Stimulated activated CD4-positive, alpha-beta T cell treated with anti-CD3 and anti-CD28 coated beads, TNF-alpha, amount 100 ng/mL, for 1 hour (primary cell): ENCODE data around the gene CDKL5.

Experiments used
- DNase-seq, 3 donors: peaks; one replicate each; pipeline ENCODE4 v3.0.0-alpha.2; 2020; ENCODE audit warnings: low read depth in 3 of 3, low spot score in 1 of 3

Gene CDKL5

DNA sequence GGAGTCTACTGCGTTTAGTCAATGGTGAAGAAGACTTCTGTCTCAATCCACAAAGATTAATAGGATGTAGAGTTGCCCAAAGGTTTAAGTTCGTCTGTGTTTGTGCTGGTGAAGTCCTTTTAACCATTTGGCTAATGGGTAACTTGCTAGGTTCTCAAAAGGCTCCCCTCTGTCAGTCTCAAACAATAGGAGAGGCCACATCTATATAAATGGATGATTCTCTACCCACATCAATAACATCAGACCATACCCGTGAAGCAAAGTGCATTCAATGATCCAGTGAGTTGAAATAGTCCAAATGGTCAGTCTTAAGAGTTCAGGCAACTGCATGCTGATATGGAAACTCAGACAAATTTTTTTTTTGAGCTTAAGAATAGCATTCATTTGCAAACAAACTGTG lies 218.4 kb downstream of the CDKL5 start:
- no peak for DNase-seq

DNA sequence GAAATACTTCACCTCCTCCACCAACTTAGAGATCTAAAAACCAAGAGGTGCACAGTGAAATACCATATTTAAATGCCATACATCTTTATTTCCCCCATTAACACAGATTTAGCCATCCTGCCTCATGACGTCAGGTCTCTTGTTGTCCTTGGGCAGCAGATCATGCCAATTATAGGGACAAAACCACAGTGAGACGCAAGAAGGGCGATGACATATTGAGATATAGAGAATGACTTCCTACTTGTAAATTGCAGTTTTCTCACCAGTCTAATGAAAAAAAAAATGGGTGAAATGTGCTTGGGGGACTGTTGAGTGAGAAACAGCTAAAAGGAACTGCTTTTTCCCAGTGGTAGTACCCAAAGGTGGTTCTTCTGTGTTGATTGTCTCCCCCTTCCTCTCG lies 222.2 kb downstream of the CDKL5 start:
- DNase-seq: no peak

DNA sequence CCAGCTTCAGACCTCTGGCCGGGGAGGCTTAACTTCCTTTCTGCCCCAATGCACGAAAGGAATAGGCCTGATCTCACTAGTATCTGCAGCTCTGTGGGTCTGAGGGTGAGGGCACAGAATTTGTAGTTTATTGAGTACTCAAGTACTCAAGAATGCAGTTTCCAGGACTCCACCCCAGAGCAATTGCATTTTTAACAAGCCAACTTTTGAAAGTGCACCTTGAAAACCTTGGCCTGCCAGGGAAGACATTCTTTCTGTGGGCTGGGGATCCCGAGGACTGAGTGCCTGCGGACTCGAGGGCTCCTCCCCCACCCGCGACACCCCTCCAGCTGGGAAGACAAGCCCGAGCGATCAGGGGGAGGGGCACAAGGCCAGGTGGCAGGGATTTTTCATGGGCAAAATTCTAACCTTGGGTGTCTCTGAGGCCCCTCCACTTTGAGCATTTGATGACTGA lies 224.1 kb downstream of the CDKL5 start:
- no peak for DNase-seq

DNA sequence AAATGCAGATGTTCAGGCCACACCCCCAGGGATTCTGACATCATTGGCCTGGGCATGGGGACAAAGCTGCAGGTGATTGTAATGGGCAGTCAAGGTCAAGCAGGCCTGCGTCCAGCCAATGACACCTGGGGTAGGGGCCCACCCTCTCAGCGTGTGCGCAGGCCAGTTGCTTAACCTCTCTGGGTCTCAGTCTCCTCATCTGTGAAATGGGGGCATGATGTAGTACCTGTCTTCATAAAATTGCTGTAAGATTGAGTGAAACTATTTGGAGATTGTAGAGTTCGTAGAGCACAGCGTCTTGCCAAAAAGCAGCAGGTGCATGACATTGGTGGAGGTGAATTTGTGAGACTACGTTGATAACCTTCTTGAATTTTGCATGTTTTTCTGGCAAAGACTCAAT lies 225.3 kb downstream of the CDKL5 start:
- no peak for DNase-seq

DNA sequence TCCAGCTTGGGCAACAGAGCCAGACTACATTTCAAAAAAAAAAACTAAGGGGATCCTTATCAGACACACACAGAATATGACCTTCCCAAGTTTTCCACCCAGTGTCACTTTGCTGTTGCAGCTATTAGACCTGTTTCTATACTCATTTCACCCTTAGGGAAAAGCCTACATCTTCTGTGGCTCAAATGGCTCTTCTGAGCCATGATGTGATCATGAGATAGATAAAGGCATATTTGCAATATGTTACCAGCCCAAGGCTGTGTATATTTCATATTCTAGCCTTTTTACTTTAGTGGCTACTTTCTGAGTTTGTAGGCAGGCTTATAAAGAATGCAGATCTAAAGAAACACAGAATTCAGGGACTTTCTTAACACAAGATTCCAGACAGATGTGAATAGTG lies 227.2 kb downstream of the CDKL5 start:
- DNase-seq: no peak

DNA sequence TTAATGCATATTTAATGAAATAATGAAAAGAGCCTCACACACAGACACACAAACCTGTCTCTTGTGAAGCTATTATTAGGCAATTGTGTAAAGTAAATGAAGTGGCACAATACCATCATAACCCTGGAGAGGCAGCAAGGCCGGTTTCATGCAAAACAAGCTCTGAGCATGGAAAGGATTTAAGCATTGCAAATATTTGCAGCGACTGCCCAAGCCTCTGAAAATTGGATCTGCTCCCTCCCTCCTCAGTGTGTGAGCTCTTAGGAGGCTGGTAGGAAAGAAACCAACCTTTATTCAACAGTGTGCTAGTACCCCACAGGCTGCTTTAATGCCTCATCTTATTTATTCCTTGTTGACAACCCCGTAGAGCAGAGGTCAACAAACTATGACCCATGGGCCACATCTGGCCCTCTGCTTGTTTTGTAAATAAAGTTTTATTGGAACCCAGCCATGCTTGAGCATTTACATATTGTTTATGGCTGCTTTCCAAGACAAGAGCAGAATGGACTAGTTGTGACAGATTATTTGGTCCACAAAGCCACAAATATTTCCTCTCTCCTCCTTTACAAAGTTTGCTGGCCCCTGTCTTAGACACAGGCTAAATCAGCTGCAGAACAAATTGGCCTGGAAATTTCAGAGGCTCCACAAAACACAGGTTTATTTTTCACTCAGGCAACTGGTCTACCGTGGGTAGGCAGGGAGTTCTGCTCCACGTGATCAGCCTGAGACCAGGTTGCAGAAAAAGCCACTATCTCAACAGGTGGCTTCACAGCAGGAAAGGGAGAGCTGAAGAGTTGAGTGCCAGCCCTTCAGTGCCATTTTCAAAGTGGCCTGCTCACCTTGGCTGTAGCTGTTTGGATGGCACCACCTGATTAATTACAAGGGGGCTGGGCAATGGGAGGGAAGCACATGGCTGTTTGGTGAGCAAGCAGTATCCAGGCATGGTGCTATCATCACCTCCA lies 229.7 kb downstream of the CDKL5 start:
- DNase-seq: no peak

DNA sequence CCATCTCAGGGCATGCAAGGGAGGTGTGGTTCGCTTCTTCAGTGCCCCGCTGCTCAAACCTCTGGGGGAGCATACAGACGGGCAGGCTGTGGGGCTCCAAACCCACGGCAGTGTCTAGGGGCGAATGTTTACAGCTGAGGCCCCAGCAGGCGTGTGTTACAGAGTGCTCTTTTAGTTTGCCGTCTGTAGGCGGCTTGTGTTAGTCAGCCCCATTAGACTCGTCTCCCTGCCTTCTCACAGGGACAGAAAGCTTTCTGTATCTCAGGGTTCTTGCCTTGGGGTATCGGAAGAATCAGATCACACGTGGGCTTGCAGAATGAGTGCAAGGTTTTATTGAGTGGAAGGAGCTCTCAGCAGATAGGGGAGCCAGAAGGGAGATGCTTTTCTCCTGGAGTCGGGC lies 235.9 kb downstream of the CDKL5 start:
- DNase-seq: no peak

DNA sequence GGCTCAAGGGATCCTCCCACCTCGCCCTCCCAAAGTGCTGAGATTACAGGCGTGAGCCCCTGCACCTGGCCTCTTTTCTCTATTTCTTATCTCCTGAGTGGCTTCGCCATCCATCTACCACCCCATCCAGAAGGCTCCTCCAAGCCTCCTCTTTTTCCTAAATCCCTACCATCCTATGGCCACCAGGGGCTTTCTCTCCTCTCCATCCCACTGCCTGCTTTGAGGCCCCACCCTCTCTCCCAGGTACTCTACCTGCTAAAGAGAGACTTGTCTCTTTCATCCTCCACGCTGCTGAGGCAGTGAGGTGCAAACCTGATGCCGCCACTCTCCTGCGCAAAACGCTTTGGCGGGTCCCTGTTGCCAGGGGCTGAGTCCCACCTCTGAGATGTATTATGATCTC lies 239.5 kb downstream of the CDKL5 start:
- DNase-seq: no peak

DNA sequence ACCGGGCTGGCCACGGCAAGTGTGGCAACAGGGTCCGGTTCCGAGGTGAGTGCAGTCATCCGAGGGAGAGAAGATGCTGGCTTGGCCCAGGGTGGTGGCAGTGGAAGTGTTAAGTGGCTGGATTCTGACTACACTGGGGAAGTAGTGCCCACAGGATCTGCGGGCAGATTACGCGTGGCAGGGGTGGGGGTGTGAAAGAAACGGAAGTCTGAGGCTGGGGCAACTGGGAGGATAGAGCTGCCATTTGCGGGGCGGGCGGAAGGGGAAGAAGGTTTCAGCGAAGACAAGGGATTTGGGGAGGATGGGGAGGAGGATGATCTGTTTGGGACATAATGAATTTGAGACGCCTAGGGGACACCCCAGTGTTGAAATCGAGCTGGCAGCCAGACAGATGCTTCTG lies 241.2 kb downstream of the CDKL5 start:
- no peak for DNase-seq

DNA sequence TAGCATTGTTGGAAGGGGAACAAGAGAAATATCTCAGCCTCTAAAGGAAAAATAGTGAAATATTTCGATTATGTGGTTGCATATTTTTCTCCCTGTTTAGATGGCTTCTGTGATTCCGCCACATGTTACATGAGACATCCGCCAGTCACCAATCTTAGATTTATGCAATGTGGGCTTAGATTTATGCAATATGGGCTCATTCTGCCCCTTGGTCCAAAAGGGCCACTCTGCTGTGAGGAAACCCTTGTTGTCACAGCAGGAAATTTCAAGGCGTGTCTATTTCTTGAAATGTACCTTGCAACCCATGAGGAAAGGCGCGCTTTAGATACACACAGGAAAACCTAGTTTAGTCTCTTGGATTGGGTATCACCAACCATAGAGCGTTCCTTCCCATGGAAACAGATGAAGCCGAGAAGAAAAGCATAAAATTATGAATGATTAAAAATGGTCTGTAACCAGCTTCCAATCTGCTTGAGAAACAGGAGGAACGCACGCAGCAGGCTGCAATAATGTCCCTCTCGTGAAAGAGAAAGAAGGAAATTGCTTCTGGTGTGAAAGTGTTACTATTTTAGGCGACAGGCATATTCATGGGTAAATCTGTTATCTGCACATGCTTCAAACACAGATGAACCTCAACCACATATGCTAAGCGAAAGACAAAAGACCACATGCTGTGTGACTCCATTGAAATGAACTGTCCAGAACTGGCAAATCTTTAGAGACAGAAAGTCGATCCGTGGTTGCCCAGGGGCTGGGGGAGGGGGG lies 242.8 kb downstream of the CDKL5 start:
- no peak for DNase-seq

DNA sequence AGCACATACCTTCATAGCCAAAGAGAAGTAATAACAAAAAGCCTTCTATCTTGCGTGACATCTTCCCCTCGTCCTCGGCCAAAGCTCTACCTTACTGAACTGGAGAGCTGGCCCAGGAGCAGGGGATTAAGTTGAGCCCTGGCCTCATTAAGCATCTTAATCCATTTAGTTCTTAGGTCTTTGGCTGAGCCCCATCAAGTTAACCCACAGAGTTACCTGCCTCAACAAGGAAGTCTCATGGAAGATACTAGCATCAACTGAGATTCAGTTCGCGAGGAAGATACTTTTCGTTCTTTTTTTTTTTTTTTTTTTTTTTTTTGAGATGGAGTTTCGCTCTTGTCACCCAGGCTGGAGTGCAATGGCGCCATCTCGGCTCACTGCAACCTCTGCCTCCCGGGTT lies 246.6 kb downstream of the CDKL5 start, which contains the start of gene RS1:
TSS of gene RS1 (minus strand) at position 101 of the 400 bp plus-strand sequence. CDS start at position 61, 40 bp downstream.
- DNase-seq: no peak

DNA sequence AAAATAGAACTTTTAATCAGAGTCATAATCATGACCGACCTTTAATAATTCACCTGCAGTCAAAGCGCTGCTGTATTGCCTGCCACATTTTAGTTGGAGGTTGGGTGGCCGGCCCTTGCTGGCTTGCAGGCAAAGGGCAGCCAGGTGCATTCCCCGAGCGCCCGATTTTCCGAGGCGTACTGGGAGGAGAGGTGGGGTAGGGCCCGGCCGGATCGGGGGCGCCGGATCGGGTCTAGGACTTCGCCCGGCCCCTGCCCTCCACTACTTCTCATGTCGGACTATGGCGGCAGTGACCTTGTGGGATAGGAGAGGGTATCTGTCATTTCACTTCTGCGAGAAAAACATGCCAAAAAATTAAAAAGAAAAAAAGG lies 249.0 kb downstream of the CDKL5 start:
- DNase-seq: no peak

DNA sequence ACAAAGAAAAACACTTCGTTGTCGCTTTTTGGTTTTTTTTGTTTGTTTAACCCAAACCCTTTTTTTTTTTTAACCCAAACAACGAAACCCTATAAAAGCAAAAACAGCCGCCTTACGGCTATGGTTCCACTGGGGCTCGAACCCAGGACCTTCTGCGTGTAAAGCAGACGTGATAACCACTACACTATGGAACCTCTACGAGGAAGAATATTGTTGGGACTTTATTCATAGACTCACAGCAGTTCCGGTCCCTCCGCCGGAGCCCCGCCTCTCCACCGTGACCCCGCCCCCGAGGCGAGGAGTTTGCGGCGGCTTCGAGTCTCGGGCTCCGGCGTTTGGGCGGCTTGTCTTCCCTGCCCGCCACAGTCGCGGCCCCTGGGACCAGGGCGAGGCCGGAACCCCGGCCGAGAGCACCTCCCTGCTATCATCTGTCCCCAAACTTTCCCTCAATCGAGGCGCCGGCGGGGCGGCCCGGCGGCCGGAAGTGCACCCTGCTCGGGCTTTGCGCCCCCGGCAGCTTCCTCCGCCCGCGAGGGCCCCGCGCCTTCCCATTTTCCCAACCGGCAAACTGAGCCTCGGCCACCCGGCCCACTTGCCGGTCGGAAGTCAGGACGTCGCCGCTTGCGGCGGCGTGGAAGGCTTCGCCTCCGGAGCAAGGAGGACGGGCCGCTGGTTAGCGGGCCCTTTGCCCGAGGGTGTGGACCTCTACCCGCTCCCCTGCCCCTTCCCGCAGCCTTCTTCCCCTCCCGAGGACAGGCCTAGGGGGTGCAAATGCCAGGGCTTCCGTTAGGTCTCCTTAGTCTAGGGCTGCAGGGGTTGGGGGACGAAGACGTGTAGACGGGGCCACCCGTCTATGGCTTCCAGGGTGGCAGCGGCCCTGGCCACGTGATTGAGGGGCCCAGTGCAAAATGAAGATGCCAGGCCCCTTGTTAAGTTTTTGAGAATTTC lies 249.7 kb downstream of the CDKL5 start:
- DNase-seq: peak; percentile 37 to 64 (median 64)

DNA sequence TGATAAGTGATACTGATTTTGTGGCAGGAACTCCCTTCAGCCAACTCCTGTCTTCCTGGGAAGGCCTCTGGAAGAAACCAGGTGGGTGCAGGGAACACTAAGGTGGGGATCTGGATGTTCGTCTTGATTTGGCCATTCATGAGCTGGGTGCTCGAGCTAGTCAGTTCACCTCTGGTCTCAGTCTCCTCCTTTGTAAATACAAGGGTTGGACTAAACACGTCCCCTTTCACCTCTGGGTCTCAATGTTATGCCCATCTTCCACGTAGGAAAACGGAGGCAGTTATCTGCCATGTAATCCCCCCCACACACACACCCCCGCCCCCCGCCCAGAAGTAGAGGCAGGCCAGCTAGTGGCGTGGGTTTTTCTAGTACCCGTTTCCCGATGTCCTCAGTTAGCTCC lies 250.6 kb downstream of the CDKL5 start:
- DNase-seq: no peak

DNA sequence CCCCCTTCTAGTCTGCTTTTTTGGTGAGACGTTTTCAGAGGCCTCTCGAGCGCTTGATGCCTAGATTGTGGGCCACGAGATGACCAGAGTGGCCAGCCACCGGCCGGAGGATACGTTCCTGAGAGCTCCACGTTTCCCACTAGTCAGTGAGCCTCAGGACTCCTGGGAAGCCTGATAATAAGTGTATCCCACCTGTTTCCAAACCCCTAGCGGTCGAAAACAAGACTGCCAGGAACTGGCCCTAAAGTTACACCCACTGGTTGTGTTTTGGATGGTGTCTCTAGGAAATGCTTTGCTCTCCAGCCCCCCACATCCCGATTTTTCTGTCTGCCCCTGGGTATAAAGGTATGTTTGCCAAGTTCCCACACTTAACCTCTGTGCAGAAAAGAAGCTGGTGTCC lies 251.1 kb downstream of the CDKL5 start:
- DNase-seq: no peak

DNA sequence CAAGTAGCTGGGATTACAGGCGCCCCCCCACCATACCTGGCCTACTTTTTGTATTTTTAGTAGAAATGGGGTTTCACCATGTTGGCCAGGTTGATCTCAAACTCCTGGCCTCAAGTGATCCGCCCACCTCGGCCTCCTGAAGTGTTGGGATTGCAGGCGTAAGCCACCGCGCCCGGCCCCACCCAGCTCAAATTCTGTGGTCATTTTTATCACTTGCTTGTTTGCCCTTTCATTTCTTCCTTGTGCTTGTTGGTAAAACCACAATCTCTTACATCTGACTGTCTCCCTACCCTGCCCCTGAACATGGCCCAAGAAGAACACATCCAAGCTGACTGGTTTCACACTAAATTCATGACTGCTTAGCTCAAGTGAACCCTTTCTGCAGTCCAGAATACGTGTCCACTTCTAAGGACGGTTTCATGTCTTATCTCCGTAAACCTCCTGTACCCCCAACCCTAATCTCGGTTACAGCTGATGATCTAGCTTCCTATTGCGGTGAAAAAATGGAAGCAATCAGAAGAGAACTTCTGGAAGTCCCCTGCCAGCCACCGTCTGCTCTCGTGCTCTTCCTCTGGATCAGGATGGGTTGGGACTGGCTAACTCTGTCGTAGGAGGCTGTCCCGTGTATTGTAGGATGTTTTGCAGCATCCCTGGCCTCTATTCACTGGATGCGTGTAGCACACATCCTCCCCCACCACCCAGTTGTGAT lies 251.9 kb downstream of the CDKL5 start:
- no peak for DNase-seq

DNA sequence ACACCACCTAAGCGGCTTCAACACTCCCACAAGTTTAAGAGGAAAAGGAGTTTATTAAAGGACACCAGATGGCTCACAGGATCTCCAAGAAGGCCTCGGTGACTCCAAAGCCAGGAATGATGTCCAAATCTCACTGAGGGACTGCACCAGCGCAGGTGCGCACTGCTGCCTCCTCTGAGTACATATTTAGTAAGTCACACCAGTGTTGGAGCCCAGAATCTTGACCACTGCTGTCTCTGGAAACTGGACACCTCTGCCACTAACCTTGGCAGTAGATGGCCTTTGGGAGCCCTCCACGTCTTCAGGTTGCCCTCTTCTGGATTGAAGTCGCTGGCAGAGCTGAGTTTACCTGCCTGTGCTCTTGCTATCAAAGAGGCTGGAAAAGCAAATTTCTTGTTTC lies 256.6 kb downstream of the CDKL5 start:
- no peak for DNase-seq

DNA sequence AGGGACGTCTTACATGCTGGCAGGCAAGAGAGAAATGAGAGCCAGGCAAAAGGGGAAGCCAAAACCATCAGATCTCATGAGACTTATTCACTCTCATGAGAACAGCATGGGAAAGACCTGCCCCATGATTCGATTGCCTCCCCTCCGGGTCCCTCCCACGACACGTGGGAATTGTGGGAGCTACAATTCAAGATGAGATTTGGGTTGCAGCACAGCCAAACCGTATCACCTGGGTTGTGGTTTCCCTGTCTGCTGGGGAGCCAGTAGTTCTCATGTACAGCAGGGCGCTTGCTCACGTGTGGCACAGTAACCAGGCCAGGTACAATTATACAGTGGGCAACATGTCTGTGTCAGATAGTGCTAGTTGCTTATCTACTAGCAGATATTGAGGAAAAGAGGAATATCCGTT lies 257.6 kb downstream of the CDKL5 start:
- DNase-seq: no peak

DNA sequence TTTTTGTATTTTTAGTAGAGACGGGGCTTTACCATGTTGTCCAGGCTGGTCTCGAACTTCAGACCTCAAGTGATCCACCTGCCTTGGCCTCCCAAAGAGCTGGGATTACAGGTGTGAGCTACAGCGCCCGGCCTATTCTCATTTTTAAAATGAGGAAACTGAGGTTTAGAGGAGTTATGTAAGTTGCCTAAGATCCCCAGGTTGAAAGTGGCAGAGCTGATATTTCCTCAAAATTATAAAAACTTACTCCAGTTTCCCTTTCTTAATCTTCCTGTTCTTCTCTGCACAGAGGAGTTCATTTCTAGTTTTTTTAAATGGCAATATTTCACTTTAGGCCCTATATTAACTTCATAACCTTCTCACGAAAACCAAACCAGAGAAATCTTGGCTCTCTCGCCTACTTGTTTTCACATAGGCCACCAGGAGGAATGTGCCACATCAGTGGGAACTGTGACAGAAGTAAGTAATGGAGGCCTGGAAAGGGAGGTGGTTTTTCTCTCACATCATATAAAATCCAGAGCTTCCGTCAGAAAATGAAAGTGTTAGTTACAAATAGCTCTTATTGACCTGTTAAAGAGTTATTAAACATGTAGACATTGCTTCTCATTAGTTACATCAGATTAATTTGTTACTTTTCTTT lies 262.6 kb downstream of the CDKL5 start:
- DNase-seq: no peak

DNA sequence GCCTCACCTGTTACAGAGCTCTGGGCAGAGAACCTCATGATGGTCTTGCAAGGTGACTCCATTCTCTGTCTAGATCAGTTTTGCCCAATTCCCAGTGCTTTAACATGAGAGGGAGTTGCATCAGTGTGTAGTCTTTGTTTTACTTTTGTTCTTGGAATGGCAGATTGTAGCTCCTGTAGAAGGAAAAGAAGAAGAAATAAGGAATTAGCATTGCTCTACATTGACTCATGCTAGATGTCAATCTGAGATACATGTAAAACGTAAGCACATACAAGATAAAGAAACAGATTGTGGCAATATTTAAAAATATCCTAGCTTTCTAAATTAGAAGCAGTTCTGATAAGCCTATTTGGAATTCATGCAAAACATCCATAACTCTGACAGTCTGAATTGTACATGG lies 266.0 kb downstream of the CDKL5 start:
- DNase-seq: no peak
